Stimulated activated CD4-positive, alpha-beta T cell treated with anti-CD3 and anti-CD28 coated beads, Interleukin-1b, Interleukin-23, amount 100 ng/mL, for 24 hours (primary cell): Measurements from ENCODE around the gene ATCAY.

Source experiments
- DNase-seq, 4 experiments: peaks; one replicate each; pipeline ENCODE4 v3.0.0-alpha.2; 2020; ENCODE audit warnings: low read depth in 4 of 4, low spot score in 1 of 4

Gene ATCAY

DNA sequence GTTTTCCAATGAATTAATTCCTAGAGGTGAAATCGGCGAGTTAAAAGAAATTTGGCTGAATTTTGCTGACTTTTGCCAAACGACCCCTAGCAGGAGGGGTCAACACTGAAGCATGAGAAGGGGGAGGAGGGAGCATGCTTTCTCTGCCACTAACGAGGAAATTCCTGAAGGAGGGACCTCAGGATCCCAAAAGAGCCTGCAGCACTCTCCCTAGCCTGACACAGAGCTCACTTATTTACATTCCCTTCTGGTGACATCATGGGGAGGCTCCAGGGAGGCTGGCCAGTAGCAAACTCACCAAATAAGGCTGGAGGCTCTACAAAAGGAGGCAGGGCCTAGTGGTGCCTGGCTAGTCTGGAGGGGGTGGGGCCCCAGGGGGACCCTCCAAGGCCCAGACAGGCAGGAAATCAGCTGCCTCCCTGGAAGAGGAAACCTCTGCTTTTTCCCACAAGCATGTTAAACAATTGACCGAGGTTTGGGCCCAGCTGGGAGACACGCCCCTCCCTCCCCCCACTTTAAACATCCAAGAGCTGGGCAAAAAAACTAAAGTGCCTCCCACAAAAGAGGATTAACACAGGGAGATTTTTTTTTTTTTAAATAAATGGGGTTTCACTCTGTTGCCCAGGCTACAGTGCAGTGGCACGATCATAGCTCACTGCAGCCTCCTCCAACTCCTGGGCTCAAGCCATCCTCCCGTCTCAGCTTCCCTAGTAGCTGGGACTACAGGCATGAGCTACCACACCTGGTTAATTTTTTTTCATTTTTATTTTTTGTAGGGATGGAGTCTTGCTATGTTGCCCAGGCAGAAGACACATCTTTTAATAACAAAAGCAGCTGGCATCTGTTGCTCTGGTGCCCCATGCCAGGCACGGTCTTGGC is 88.3 kb downstream of the ATCAY start:
- DNase-seq, result no peak

DNA sequence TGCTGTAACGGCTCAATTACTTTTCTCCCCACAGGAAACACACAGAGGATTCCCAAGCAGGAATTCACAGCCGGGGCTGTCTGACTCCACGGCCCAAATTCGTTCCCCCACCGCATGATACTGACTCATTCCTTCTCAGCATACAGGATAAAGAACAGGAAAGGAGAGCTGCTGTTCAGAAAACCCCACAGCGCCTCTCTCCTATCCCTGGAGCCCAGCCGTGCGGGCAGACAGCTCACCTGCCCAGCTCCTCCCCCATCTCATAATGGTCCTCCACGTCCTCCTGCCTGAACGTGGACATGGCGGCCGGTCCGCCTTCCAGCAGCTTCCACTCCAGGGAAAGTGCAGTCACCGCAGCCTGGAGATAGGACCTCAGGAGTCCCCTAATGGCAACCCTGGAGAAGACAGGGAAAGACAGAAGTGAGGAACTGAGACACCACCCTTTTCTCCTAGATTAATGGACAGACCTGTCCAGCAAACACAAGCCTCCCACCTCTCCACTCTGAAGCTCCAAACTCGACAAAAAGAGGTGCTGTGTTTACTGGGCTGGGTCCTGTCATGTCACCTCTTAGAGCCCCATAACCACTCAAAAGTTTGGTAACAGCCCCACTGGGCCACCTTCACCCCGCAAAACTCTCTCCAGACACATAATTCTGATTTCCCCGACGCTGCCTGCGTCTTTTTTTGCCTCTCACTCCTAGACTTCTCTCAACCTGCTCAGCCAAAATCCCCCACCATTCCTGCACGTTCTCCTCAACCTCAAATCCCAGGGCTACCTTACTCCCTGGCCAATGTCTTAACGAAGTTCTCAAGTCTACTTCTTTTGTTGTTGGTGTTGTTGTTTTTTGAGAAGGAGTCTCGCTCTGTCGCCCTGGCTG is 89.2 kb downstream of the ATCAY start:
- no peak for DNase-seq

- DNase-seq, result no peak
Measured at GRCh38 chr19:3970313-3970807, 89.9 kb downstream of the ATCAY start.

GRCh38 chr19:3970808-3971598 is 90.5 kb downstream of the ATCAY start, which contains the start of gene DAPK3:
Gene DAPK3 (minus strand): TSS chr19:3971099. CDS start chr19:3969735, 1,364 bp downstream.
- DNase-seq, result peak; percentile 88 to 94 (median 91)

DNA sequence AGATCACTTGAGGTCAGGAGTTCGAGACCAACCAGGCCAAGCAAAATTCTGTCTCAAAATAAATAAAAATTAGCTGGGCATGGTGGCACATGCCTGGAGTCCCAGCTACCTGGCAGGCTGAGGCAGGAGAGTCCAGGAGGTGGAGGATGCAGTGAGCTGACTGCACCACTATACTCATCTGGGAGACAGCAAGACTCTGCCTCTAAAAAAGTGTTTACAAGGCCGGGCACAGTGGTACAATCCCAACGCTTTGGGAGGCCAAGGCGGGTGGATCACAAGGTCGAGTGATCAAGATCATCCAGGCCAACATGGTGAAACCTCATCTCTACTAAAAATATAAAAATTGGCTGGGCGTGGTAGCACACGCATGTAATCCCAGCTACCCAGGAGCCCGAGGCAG is 94.7 kb downstream of the ATCAY start:
- no peak for DNase-seq

GRCh38 chr19:3975637-3976087 is 95.2 kb downstream of the ATCAY start:
- no peak for DNase-seq

DNA sequence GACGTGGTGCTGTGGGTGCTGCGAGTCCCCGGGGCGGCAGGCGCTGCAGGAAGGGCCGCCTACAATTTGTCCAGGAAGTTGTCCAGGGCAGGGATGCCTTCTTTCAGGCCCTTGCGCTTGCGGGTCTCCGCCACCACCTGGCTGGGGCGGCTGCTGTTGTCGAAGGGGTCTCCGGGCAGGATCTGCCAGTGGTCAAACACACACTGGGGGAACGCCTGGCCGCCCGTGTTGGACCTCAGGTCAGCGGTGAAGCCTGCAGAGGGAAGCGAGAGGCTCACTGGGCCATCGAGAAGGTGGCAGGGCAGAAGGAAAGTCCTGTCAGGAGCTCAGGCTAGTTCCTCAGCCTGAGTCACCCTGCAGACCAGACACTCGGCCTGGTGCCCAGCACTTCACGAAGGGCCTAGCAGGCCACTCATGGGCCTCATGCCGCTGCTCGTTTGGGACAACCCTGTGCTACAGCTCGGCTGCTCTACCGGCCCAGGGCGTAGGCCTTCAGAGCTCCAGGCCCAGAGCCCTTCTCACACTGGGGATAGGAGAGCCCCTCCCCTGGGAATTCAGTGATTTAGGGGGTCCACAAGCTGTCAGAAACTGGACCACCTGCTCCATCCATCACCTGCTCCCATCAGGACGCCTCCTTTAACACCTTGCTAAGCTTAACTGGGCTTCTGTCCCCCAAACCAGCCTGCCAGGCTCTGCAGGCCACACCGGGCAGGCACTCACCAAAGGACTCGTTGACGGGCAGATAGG is 96.2 kb downstream of the ATCAY start:
- no peak for DNase-seq
